GM23248 (cell line): ENCODE measurements around the gene SON. TPM values are rescaled to one million over a fixed set of nuclear protein-coding genes. Genes with fewer than 3 reads are reported as not detected.
A peak's percentile ranks its signal among the peaks of the same experiment; 100 is the strongest.

ENCODE experiments used
- DNase-seq: peaks from one replicate; pipeline ENCODE4 v3.0.0-alpha.2; 2015
- H2AFZ ChIP-seq: fragments of 200-600 bp; sonication (generic); 2 replicates; pipeline ENCODE4 v1.6.1; 2016; ENCODE audit warnings: antibody characterized with exemption
- H3F3A ChIP-seq: fragments of 200-600 bp; sonication (generic); 2 replicates; pipeline ENCODE4 v1.6.1; 2016; ENCODE audit warnings: mild to moderate bottlenecking, antibody characterized with exemption, mixed run types; ENCODE audit not compliant: insufficient read depth
- H3K27ac ChIP-seq: fragments of 200-600 bp; sonication (generic); 2 replicates; pipeline ENCODE4 v1.5.1; 2016; ENCODE audit warnings: mild to moderate bottlenecking
- H3K27me3 ChIP-seq: fragments of 200-600 bp; sonication (generic); replicated peaks from 2 replicates; pipeline ENCODE4 v1.6.1; 2016; ENCODE audit warnings: mild to moderate bottlenecking; ENCODE audit not compliant: insufficient read depth
- H3K36me3 ChIP-seq: fragments of 200-600 bp; sonication (generic); 2 replicates; pipeline ENCODE4 v1.6.1; 2016; ENCODE audit warnings: low read depth, mild to moderate bottlenecking
- H3K4me1 ChIP-seq: fragments of 200-600 bp; sonication (generic); 2 replicates; pipeline ENCODE4 v1.6.1; 2016; ENCODE audit warnings: mild to moderate bottlenecking; ENCODE audit not compliant: insufficient read depth
- H3K4me2 ChIP-seq: fragments of 200-600 bp; sonication (generic); one replicate; pipeline ENCODE4 v1.6.1; 2016; ENCODE audit warnings: mild to moderate bottlenecking; ENCODE audit not compliant: unreplicated experiment
- H3K4me3 ChIP-seq: fragments of 200-600 bp; sonication (generic); 2 replicates; pipeline ENCODE4 v1.5.1; 2016; ENCODE audit warnings: mild to moderate bottlenecking
- H3K79me2 ChIP-seq: fragments of 200-600 bp; sonication (generic); 2 replicates; pipeline ENCODE4 v1.6.1; 2016; ENCODE audit warnings: mild to moderate bottlenecking; ENCODE audit not compliant: insufficient read depth
- H3K9ac ChIP-seq: fragments of 200-600 bp; sonication (generic); 2 replicates; pipeline ENCODE4 v1.6.1; 2016; ENCODE audit warnings: mild to moderate bottlenecking
- H3K9me2 ChIP-seq: fragments of 200-600 bp; sonication (generic); 2 replicates; pipeline ENCODE4 v1.6.1; 2016; ENCODE audit warnings: mixed run types, mild to moderate bottlenecking, moderate library complexity; ENCODE audit not compliant: insufficient read depth
- H3K9me3 ChIP-seq: fragments of 200-600 bp; sonication (generic); one replicate; pipeline ENCODE4 v1.6.1; 2017; ENCODE audit warnings: low read depth
- H4K20me1 ChIP-seq: fragments of 200-600 bp; sonication (generic); 2 replicates; pipeline ENCODE4 v1.6.0; 2016; ENCODE audit not compliant: insufficient read depth
- EZH2 ChIP-seq: fragments of 200-600 bp; sonication (generic); IDR thresholded peaks from 2 replicates; pipeline ENCODE4 v1.6.1; 2018; ENCODE audit warnings: antibody characterized with exemption, mild to moderate bottlenecking; ENCODE audit not compliant: insufficient read depth, poor library complexity, severe bottlenecking
- EZH2phosphoT487 ChIP-seq: fragments of 200-600 bp; sonication (generic); IDR thresholded peaks from 2 replicates; pipeline ENCODE4 v1.6.1; 2018; ENCODE audit warnings: antibody characterized with exemption, moderate library complexity, mild to moderate bottlenecking, low read depth; ENCODE audit not compliant: insufficient read depth
- WGBS, 2 experiments: methylation state at CpG; one replicate each; pipeline ENCODE4 v1.1.6; 2015 to 2017; ENCODE audit warnings: low lambda C conversion rate in 2 of 2, low coverage in 1 of 2; ENCODE audit errors: missing lambda C conversion rate in 2 of 2; 5-methylcytosine and 5-hydroxymethylcytosine counted together
- in situ Hi-C: fragments of 300-500 bp; cut with MboI; formaldehyde crosslinking; loops from 2 replicates; pipeline ENCODE4 v1.15.0; 2020
- polyA plus RNA-seq: library from polyadenylated mRNA; unstranded; fragments of >200 nt; fragmentation: Nextera tagmentation; extraction: Ambion mirVana; gene quantifications from 2 replicates; pipeline ENCODE4 v1.2.1, GENCODE V29; 2016
- total RNA-seq: library from RNA; depleted of rRNA; stranded (reverse); fragments of >200 nt; shearing (Covaris generic); gene quantifications from 2 replicates; pipeline ENCODE4 v1.2.3, GENCODE V29; 2014

SON gene
- total and polyA plus RNA-seq, 2 experiments from 2014 or later, result 106 to 336 TPM

- Histone ChIP-seq H3K27me3 (no peaks in the 10 kb centered on the region), H3K4me2 (no peak overlapping the region), H3K9ac (no peak overlapping the region), H3K36me3 (peaks cover 67% of the 10 kb centered on the region), H3K27ac (no peak overlapping the region), H3K9me2 (no peaks in the 10 kb centered on the region), H2AFZ (no peak overlapping the region), H3K4me3 (no peak overlapping the region), H3K9me3 (no peaks in the 10 kb centered on the region), H4K20me1 (peaks cover 11% of the 10 kb centered on the region; the same call in 1 of the 2 replicates), H3F3A (peaks cover 17% of the 10 kb centered on the region), H3K4me1 (peaks cover 8% of the 10 kb centered on the region; the same call in 1 of the 2 replicates), H3K79me2 (peaks cover 100% of the 10 kb centered on the region)
- 99% methylated on average over 24 of the region's 24 CpGs for WGBS, 2 experiments
- peak; percentile 47 for DNase-seq
- TF ChIP-seq EZH2 (no peak), EZH2phosphoT487 (no peak)
- in situ Hi-C loops, result no loop called here
Measured at GRCh38 chr21:33552093-33552998, 9.5 kb downstream of the SON start.

GRCh38 chr21:33552999-33553598, 10.3 kb downstream of the SON start:
- Histone ChIP-seq H3K79me2 (peaks cover 100% of the 10 kb centered on the region), H3K4me3 (no peak overlapping the region), H3K9me3 (no peaks in the 10 kb centered on the region), H3K27me3 (no peaks in the 10 kb centered on the region), H3K9ac (no peak overlapping the region), H3F3A (peaks cover 23% of the 10 kb centered on the region), H3K9me2 (no peaks in the 10 kb centered on the region), H4K20me1 (peaks cover 8% of the 10 kb centered on the region; the same call in 1 of the 2 replicates), H3K36me3 (peaks cover 69% of the 10 kb centered on the region), H3K4me1 (peaks cover 8% of the 10 kb centered on the region; the same call in 1 of the 2 replicates), H3K4me2 (no peak overlapping the region), H3K27ac (no peak overlapping the region), H2AFZ (no peak overlapping the region)
- in situ Hi-C loops, result no loop called here
- no peak for TF ChIP-seq EZH2phosphoT487
- no peak for TF ChIP-seq EZH2
- WGBS, 2 experiments, result 97 to 99% methylated on average over 12 of the region's 12 CpGs
- no peak for DNase-seq

- Histone ChIP-seq H3K4me2 (no peak overlapping the region), H4K20me1 (peaks cover 7% of the 10 kb centered on the region), H3K9ac (no peak overlapping the region), H3K27me3 (no peaks in the 10 kb centered on the region), H3K4me3 (no peak overlapping the region), H3K27ac (no peak overlapping the region), H3F3A (peaks cover 32% of the 10 kb centered on the region), H3K79me2 (peaks cover 100% of the 10 kb centered on the region), H3K9me2 (no peaks in the 10 kb centered on the region), H3K36me3 (peaks cover 70% of the 10 kb centered on the region), H2AFZ (no peak overlapping the region), H3K9me3 (no peaks in the 10 kb centered on the region), H3K4me1 (peaks cover 8% of the 10 kb centered on the region; the same call in 1 of the 2 replicates)
- in situ Hi-C loops, result no loop called here
- DNase-seq, result no peak
- WGBS, 2 experiments, result 91 to 93% methylated on average over 18 of the region's 18 CpGs
- TF ChIP-seq EZH2phosphoT487 (no peak), EZH2 (no peak)
Measured at GRCh38 chr21:33554236-33554981, 11.6 kb downstream of the SON start.

- 97 to 98% methylated on average over 17 to 32 of the region's 32 CpGs for WGBS, 2 experiments
- TF ChIP-seq EZH2phosphoT487 (no peak), EZH2 (no peak)
- Histone ChIP-seq H3K9me2 (no peaks in the 10 kb centered on the region), H3F3A (peaks cover 37% of the 10 kb centered on the region), H3K27me3 (no peaks in the 10 kb centered on the region), H3K4me2 (no peak overlapping the region), H3K9ac (no peak overlapping the region), H3K27ac (no peak overlapping the region), H3K4me3 (no peak overlapping the region), H3K36me3 (peaks cover 70% of the 10 kb centered on the region), H3K4me1 (peaks cover 8% of the 10 kb centered on the region; the same call in 1 of the 2 replicates), H2AFZ (no peak overlapping the region), H3K79me2 (peaks cover 100% of the 10 kb centered on the region), H4K20me1 (peaks cover 7% of the 10 kb centered on the region), H3K9me3 (no peaks in the 10 kb centered on the region)
- no peak for DNase-seq
- in situ Hi-C loops, result no loop called here
Measured at GRCh38 chr21:33554982-33555344, 12.1 kb downstream of the SON start.
